Neuron (in vitro differentiated cells): ENCODE data around the gene MCU.
A peak's percentile ranks its signal among the peaks of the same experiment; 100 is the strongest.
"Not testable (repeated sequence)": the region's sequence is repeated elsewhere in the genome, so short reads cannot be mapped to it uniquely, and the experiment has no call there.

ENCODE experiments used
- H2AFZ ChIP-seq: one replicate; pipeline ENCODE4 v1.6.1; 2013; ENCODE audit warnings: low read depth, mild to moderate bottlenecking, inconsistent platforms, low read length, moderate library complexity
- H3K27me3 ChIP-seq: one replicate; pipeline ENCODE4 v1.6.1; 2013; ENCODE audit warnings: low read length; ENCODE audit not compliant: insufficient read depth
- H3K36me3 ChIP-seq: one replicate; pipeline ENCODE4 v1.6.1; 2013; ENCODE audit warnings: low read length; ENCODE audit not compliant: insufficient read depth
- H3K4me1 ChIP-seq: one replicate; pipeline ENCODE4 v1.6.1; 2013; ENCODE audit warnings: low read length; ENCODE audit not compliant: insufficient read depth
- H3K4me3 ChIP-seq: 2 replicates; pipeline ENCODE4 v1.5.1; 2013; ENCODE audit warnings: mild to moderate bottlenecking, low read length, moderate library complexity
- H3K9me3 ChIP-seq: one replicate; pipeline ENCODE4 v1.6.1; 2013; ENCODE audit warnings: low read length

Gene MCU, protein sequence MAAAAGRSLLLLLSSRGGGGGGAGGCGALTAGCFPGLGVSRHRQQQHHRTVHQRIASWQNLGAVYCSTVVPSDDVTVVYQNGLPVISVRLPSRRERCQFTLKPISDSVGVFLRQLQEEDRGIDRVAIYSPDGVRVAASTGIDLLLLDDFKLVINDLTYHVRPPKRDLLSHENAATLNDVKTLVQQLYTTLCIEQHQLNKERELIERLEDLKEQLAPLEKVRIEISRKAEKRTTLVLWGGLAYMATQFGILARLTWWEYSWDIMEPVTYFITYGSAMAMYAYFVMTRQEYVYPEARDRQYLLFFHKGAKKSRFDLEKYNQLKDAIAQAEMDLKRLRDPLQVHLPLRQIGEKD

GRCh38 chr10:72691863-72692743, at the start of gene MCU:
Gene MCU (plus strand): TSS chr10:72692143. CDS start chr10:72692152, 9 bp downstream.
- Histone ChIP-seq H2AFZ (peak within 1 kb of the TSS; percentile 79), H3K4me3 (peak within 1 kb of the TSS; percentile 95), H3K9me3 (no peaks in the 10 kb centered on the region), H3K4me1 (peaks cover 18% of the 10 kb centered on the region), H3K27me3 (no peaks in the 10 kb centered on the region), H3K36me3 (no peaks in the 10 kb centered on the region)

DNA sequence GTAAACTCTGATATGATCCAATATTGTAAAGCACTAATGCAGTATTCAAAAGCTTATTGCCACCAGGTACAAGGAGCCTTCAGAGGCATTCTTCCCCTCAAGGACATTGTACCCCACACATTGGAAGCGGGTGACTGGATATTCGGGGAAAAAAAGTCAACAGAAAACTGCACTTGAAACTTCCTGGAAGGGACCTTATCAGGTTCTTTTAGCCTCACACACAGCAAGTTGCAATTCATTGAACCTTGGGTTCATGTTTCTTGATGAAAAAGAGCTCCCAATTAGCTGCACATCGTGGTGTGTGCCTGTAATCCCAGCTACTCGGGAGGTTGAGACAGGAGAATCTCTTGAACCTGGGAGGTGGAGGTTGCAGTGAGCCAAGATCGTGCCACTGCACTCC, 49.6 kb upstream of the MCU start:
- H3K4me1 ChIP-seq: no peaks in the 10 kb centered on the region
- no peaks in the 10 kb centered on the region for H3K27me3 ChIP-seq
- H3K36me3 ChIP-seq: no peaks in the 10 kb centered on the region
- H3K4me3 ChIP-seq: no peak overlapping the region
- no peak overlapping the region for H2AFZ ChIP-seq
- no peaks in the 10 kb centered on the region for H3K9me3 ChIP-seq

GRCh38 chr10:72645263-72645858, 46.6 kb upstream of the MCU start:
- Histone ChIP-seq H3K27me3 (no peaks in the 10 kb centered on the region), H3K9me3 (no peaks in the 10 kb centered on the region), H2AFZ (no peak overlapping the region), H3K36me3 (no peaks in the 10 kb centered on the region), H3K4me3 (no peak overlapping the region), H3K4me1 (no peaks in the 10 kb centered on the region)

GRCh38 chr10:72646971-72647370, 45.0 kb upstream of the MCU start:
- H3K27me3 ChIP-seq, H2AFZ ChIP-seq, H3K4me3 ChIP-seq, H3K9me3 ChIP-seq, H3K4me1 ChIP-seq, H3K36me3 ChIP-seq: not testable (repeated sequence)

- no peaks in the 10 kb centered on the region for H3K9me3 ChIP-seq
- no peaks in the 10 kb centered on the region for H3K27me3 ChIP-seq
- H2AFZ ChIP-seq: no peak overlapping the region
- no peak overlapping the region for H3K4me3 ChIP-seq
- H3K36me3 ChIP-seq: no peaks in the 10 kb centered on the region
- no peaks in the 10 kb centered on the region for H3K4me1 ChIP-seq
Observed at GRCh38 chr10:72648301-72648700, 43.6 kb upstream of the MCU start.

GRCh38 chr10:72649291-72649690, 42.7 kb upstream of the MCU start:
- peaks cover under 1% of the 10 kb centered on the region for H3K27me3 ChIP-seq
- no peaks in the 10 kb centered on the region for H3K4me1 ChIP-seq
- H3K36me3 ChIP-seq: no peaks in the 10 kb centered on the region
- no peak overlapping the region for H2AFZ ChIP-seq
- no peak overlapping the region for H3K4me3 ChIP-seq
- no peaks in the 10 kb centered on the region for H3K9me3 ChIP-seq

DNA sequence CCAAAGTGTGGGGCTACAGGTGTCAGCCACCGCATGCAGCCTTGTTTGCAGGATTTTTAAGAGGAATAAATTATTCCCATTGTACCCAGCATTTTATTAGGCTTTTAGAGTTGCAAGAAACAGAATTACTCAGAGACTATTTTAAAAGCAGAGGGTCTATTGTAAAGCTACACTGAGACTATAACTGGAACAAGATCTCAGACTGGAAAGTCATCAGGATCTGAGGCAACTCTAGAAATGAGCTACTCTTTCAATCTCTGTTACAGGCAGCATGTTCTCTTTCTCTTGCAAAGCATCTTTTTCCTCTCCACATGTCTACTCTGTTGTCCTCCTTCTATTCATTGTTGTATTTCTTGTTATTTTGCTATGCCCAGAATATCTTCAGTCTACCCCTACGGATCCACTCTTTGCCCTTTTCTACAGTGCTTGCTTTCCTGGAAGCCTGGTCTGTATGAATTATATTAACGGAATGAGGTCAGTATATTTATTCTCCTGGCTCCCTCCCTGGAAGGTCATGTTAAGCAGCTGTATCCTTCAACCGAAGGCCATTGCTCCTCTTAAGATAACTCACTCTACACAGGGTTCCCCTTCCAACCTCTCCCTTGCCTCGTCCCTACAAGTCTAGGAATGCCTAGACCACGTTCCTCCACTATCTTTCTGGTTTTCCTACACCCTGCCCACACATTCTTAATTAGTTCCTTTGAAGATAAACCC, 38.4 kb upstream of the MCU start:
- Histone ChIP-seq H3K36me3 (no peaks in the 10 kb centered on the region), H3K4me1 (no peaks in the 10 kb centered on the region), H3K9me3 (no peaks in the 10 kb centered on the region), H3K4me3 (no peak overlapping the region), H2AFZ (no peak overlapping the region), H3K27me3 (peaks cover 4% of the 10 kb centered on the region)

DNA sequence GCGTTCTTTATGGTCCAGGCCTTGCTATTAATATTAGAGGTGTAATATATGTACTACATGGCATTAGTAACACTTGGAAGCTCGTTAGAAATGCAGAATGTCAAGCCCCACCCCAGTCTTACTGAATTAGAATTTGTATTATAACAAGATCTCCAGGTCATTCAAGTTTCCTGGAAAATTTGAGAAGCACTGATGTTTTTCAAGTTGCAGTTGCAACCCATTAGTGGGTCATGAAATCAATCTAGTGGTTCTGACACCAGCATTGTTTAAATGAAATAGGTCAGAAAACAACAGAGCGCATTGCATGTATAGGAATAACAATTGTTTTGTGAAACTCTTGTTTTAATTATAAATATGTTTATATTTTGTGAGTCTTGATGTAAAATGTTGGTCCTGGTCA, 37.2 kb upstream of the MCU start:
- Histone ChIP-seq H3K9me3 (no peaks in the 10 kb centered on the region), H3K4me1 (no peaks in the 10 kb centered on the region), H3K4me3 (no peak overlapping the region), H3K36me3 (no peaks in the 10 kb centered on the region), H2AFZ (no peak overlapping the region), H3K27me3 (peaks cover 4% of the 10 kb centered on the region)

DNA sequence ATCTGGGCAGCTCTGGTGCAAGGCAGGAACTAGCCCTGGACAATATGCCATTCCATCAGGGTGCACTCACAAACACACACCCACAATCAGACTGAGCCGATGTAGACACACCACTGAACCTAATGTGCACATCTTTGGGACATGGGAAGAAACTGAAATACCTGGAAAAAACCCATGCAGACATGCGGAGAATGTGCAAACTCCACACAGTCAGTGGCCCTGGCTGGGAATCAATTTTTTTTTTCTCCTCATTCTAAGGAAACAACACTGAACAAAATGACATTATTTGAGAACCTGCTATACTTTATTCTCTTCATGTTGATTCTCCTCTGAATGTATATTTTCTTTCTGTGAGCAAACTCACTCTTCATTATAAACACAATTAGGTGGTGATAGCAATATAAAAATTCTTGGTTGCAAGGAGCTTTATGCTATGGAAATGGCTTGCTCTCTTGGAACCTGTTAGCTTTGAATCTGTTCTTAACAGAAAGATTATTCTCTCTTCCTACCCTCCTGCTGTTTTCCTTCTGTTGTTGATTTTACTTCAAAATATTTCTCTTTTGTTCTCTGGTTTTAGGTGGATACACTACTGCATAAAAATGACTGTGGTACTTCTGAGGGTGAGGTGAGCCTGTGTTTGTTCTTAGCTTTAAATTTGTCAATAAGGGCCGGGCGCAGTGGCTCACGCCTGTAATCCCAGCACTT, 33.1 kb upstream of the MCU start:
- Histone ChIP-seq H3K4me3 (no peak overlapping the region), H3K9me3 (no peaks in the 10 kb centered on the region), H2AFZ (no peak overlapping the region), H3K36me3 (no peaks in the 10 kb centered on the region), H3K27me3 (peaks cover 4% of the 10 kb centered on the region), H3K4me1 (no peaks in the 10 kb centered on the region)

DNA sequence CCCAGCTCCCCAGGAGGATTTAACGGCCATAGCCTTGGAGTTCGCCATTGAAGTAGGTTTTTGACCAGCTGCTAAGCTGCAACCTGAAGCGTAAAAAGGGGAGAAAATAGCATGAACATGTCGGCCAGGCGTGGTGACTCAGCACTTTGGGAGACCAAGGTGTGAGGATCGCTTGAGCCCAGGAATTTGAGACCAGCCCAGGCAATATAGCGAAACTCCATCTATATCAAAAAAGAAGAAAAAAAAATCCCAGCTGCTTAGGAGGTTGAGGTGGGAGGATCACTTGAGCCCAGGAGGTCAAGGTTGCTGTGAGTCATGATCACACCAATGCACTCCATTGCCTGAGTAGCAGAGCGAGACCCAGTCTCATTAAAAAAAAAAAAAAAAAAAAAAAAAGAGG, 32.2 kb upstream of the MCU start:
- Histone ChIP-seq H3K4me1 (no peaks in the 10 kb centered on the region), H3K4me3 (no peak overlapping the region), H3K36me3 (no peaks in the 10 kb centered on the region), H2AFZ (no peak overlapping the region), H3K27me3 (no peaks in the 10 kb centered on the region), H3K9me3 (no peaks in the 10 kb centered on the region)

DNA sequence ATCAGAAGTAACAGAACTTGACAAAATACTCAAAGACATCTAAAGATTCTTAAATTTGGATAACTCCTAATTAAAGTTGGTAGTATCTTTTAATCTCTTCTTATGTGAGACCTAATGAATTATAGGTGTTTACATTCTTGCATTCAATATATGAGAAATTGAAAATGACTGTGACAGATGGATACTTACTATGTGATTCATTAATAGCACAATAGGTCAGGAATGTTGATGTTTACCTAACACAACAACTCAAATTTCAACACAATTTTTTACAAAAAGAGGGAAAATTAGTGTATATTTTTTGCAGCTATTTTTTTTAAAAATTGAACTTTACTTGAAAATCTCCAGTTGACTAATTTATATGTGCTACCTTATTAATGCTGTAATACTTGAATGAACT, 31.7 kb upstream of the MCU start:
- no peak overlapping the region for H2AFZ ChIP-seq
- no peaks in the 10 kb centered on the region for H3K4me1 ChIP-seq
- no peaks in the 10 kb centered on the region for H3K9me3 ChIP-seq
- H3K4me3 ChIP-seq: no peak overlapping the region
- no peaks in the 10 kb centered on the region for H3K36me3 ChIP-seq
- no peaks in the 10 kb centered on the region for H3K27me3 ChIP-seq

GRCh38 chr10:72661431-72661830, 30.5 kb upstream of the MCU start:
- Histone ChIP-seq H3K4me3 (no peak overlapping the region), H3K4me1 (no peaks in the 10 kb centered on the region), H3K36me3 (no peaks in the 10 kb centered on the region), H3K27me3 (no peaks in the 10 kb centered on the region), H3K9me3 (no peaks in the 10 kb centered on the region), H2AFZ (no peak overlapping the region)
